ENCODE measurements around the gene PSMA5.

Gene PSMA5

GRCh38 chr1:109468061-109468460 lies 41.8 kb upstream of the PSMA5 start:
- TF ChIP-seq CTCF (IDR thresholded peaks at IDR 0.05; ENCODE audit: control insufficient read depth, extremely low read depth, insufficient read depth) = no peak
- no peak for DNase-seq (ENCODE audit: low read depth)
- H3K4me3 ChIP-seq (ENCODE audit: low read depth, low read length) = no peak overlapping the region

GRCh38 chr1:109467301-109467777 lies 41.1 kb upstream of the PSMA5 start:
- TF ChIP-seq CTCF (IDR thresholded peaks at IDR 0.05; ENCODE audit: control insufficient read depth, extremely low read depth, insufficient read depth) = no peak
- DNase-seq (ENCODE audit: low read depth) = no peak
- H3K4me3 ChIP-seq (ENCODE audit: low read depth, low read length) = no peak overlapping the region

GRCh38 chr1:109466452-109467300 lies 40.4 kb upstream of the PSMA5 start, which contains the start of gene SYPL2:
Gene SYPL2 (plus strand): TSS chr1:109466546. CDS start chr1:109466844, 298 bp downstream.
- DNase-seq (ENCODE audit: low read depth) = no peak
- TF ChIP-seq CTCF (IDR thresholded peaks at IDR 0.05; ENCODE audit: control insufficient read depth, extremely low read depth, insufficient read depth) = 0 out of 2 replicates have a peak, but pooled peaks have one; percentile 6
- peak within 1 kb of the TSS; percentile 30; the same call in 1 of the 2 replicates for H3K4me3 ChIP-seq (ENCODE audit: low read depth, low read length)

- DNase-seq (ENCODE audit: low read depth) = no peak
- peak overlapping the region; percentile 30; the same call in 1 of the 2 replicates for H3K4me3 ChIP-seq (ENCODE audit: low read depth, low read length)
- TF ChIP-seq CTCF (IDR thresholded peaks at IDR 0.05; ENCODE audit: control insufficient read depth, extremely low read depth, insufficient read depth) = no peak
Observed at GRCh38 chr1:109466125-109466451, 39.8 kb upstream of the PSMA5 start.

- H3K4me3 ChIP-seq (ENCODE audit: low read depth, low read length) = no peak overlapping the region
- no peak for DNase-seq (ENCODE audit: low read depth)
- no peak for TF ChIP-seq CTCF (IDR thresholded peaks at IDR 0.05; ENCODE audit: control insufficient read depth, extremely low read depth, insufficient read depth)
Observed at GRCh38 chr1:109457819-109458218, 31.6 kb upstream of the PSMA5 start.

GRCh38 chr1:109454497-109455133 lies 28.4 kb upstream of the PSMA5 start:
- no peak overlapping the region for H3K4me3 ChIP-seq (ENCODE audit: low read depth, low read length)
- DNase-seq (ENCODE audit: low read depth) = no peak
- TF ChIP-seq CTCF (IDR thresholded peaks at IDR 0.05; ENCODE audit: control insufficient read depth, extremely low read depth, insufficient read depth) = no peak
